Measurements from ENCODE around the gene NPDC1. TPM values are rescaled to one million over a fixed set of nuclear protein-coding genes. Genes with fewer than 3 reads are reported as not detected.

The NPDC1 gene
- total RNA-seq, 1 experiment from 2014 or later, result 25.4 TPM

DNA sequence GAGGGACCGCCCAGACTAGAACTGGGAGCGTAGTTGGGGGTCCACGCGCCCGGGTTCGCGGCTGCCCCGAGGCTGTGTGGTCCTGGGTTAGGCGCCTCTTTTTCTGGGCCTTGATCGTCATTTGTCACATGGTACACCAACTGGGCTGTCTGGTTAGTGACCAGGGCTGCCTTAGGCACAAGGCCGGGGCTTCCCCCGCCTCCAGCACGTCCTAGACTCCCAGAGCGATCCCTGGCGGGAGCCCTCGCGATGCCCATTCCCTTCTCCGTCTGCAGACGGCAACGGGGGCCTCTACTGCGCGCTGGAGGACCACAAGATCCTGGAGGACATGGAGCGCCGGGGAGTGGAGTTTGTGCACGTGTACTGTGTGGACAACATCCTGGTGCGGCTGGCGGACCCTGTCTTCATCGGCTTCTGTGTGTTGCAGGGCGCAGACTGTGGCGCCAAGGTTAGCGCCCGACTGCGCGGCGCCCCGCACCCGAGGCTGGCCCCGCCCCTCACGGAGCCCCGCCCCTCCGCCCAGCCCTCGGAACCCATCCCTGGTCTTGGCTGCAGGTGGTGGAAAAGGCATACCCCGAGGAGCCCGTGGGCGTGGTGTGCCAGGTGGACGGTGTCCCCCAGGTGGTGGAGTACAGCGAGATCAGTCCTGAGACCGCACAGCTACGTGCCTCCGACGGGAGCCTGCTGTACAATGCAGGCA is 32.9 kb upstream of the NPDC1 start:
- H2AFZ ChIP-seq (ENCODE audit: low read length), result no peak overlapping the region
- no peaks in the 10 kb centered on the region for H3K9me3 ChIP-seq (ENCODE audit: low read length)
- H4K20me1 ChIP-seq (ENCODE audit: low read length), result no peaks in the 10 kb centered on the region
- TF ChIP-seq, protein P1, sequence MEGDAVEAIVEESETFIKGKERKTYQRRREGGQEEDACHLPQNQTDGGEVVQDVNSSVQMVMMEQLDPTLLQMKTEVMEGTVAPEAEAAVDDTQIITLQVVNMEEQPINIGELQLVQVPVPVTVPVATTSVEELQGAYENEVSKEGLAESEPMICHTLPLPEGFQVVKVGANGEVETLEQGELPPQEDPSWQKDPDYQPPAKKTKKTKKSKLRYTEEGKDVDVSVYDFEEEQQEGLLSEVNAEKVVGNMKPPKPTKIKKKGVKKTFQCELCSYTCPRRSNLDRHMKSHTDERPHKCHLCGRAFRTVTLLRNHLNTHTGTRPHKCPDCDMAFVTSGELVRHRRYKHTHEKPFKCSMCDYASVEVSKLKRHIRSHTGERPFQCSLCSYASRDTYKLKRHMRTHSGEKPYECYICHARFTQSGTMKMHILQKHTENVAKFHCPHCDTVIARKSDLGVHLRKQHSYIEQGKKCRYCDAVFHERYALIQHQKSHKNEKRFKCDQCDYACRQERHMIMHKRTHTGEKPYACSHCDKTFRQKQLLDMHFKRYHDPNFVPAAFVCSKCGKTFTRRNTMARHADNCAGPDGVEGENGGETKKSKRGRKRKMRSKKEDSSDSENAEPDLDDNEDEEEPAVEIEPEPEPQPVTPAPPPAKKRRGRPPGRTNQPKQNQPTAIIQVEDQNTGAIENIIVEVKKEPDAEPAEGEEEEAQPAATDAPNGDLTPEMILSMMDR (conservative IDR thresholded peaks at IDR 0.05; ENCODE audit: low read depth, low read length), result no peak
- peak overlapping the region; percentile 73; the same call in 1 of the 2 replicates for H3K4me3 ChIP-seq (ENCODE audit: low read length)
- ATAC-seq (no peak), DNase-seq (no peak)
- no peak overlapping the region for H3K27ac ChIP-seq (ENCODE audit: low read length)
- no peaks in the 10 kb centered on the region for H3K27me3 ChIP-seq (ENCODE audit: low read length)
- peaks cover 12% of the 10 kb centered on the region for H3K4me1 ChIP-seq (ENCODE audit: insufficient read depth, low read length)
- H3K4me2 ChIP-seq (ENCODE audit: low read length), result peak overlapping the region; percentile 85
- ChIA-PET POLR2A (ENCODE audit: unreplicated experiment) (no interaction called here), CTCF (no interaction called here)
- no peaks in the 10 kb centered on the region for H3F3A ChIP-seq (ENCODE audit: low read length, unreplicated experiment)
- no peaks in the 10 kb centered on the region for H3K36me3 ChIP-seq (ENCODE audit: low read depth, low read length)
- TSS peak; percentile 25 for BruUV-seq (replicated peaks)
- H3K9ac ChIP-seq (ENCODE audit: low read length), result no peak overlapping the region
- no peaks in the 10 kb centered on the region for H3K9me2 ChIP-seq (replicated peaks; ENCODE audit: low read length)
- H3K79me2 ChIP-seq (ENCODE audit: low read length), result peaks cover 8% of the 10 kb centered on the region; the same call in 1 of the 2 replicates
- intact Hi-C loops (cut with micrococcal nuclease), result no loop called here

DNA sequence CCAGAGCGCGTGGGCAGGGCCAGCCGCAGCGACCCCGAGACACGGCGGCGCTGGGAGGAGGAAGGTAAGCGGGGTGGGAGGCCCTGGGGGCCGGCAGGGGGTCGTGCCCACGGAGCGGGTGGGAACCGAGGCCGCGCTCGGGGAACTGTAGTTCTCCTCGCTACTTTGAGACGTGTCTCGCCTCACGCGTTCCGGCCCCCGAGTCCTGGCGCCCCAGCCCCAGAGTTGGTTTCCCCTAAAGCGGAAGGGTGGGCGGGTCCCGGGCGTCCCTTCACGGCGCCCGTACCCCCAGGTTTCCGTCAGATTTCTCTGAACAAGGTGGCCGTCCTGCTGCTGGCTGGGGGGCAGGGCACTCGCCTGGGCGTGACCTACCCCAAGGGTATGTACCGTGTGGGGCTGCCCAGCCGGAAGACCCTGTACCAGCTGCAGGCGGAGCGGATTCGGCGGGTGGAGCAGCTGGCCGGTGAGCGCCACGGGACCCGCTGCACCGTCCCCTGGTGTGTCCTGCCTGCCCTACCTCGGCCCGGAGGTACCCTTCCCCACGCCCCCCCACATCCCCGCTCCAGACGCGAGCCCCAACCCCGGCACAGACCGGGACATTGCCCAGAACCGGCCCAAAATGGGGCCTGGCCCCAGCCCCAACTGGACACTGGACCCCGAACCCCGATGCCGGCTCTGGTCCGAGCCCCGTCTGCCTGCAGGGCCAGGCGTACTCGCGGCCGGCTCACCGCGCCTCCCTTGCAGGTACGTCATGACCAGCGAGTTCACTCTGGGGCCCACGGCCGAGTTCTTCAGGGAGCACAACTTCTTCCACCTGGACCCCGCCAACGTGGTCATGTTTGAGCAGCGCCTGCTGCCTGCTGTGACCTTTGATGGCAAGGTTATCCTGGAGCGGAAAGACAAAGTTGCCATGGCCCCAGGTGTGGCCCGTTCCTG is 32.0 kb upstream of the NPDC1 start:
- DNase-seq, result no peak
- no peaks in the 10 kb centered on the region for H3F3A ChIP-seq (ENCODE audit: low read length, unreplicated experiment)
- peaks cover 8% of the 10 kb centered on the region; the same call in 1 of the 2 replicates for H3K79me2 ChIP-seq (ENCODE audit: low read length)
- no peaks in the 10 kb centered on the region for H3K36me3 ChIP-seq (ENCODE audit: low read depth, low read length)
- ChIA-PET CTCF (no interaction called here), POLR2A (ENCODE audit: unreplicated experiment) (interaction anchor here (0.6 kb wide), 1 partner anchor 81 kb away, joined by 3 read pairs; the partner anchor contains the start of gene CLIC3)
- no peaks in the 10 kb centered on the region for H3K9me3 ChIP-seq (ENCODE audit: low read length)
- no peaks in the 10 kb centered on the region for H3K27me3 ChIP-seq (ENCODE audit: low read length)
- H2AFZ ChIP-seq (ENCODE audit: low read length), result peak overlapping the region; percentile 42; the same call in 1 of the 2 replicates
- H3K9ac ChIP-seq (ENCODE audit: low read length), result peak overlapping the region; percentile 45; the same call in 1 of the 2 replicates
- H4K20me1 ChIP-seq (ENCODE audit: low read length), result no peaks in the 10 kb centered on the region
- TF ChIP-seq, protein P1 (conservative IDR thresholded peaks at IDR 0.05; ENCODE audit: low read depth, low read length), result no peak
- TF ChIP-seq EZH2phosphoT487 (IDR thresholded peaks at IDR 0.05; ENCODE audit: borderline replicate concordance, low read length) (no peak), EZH2 (IDR thresholded peaks at IDR 0.05; ENCODE audit: low read length, unreplicated experiment) (no peak)
- peak; percentile 33 for ATAC-seq
- H3K4me1 ChIP-seq (ENCODE audit: insufficient read depth, low read length), result peaks cover 5% of the 10 kb centered on the region
- no peaks in the 10 kb centered on the region for H3K9me2 ChIP-seq (replicated peaks; ENCODE audit: low read length)
- intact Hi-C loops (cut with micrococcal nuclease), result no loop called here
- peak overlapping the region; percentile 73 for H3K4me3 ChIP-seq (ENCODE audit: low read length)
- no TSS peak for BruUV-seq (replicated peaks)
- H3K27ac ChIP-seq (ENCODE audit: low read length), result no peak overlapping the region
- peak overlapping the region; percentile 85 for H3K4me2 ChIP-seq (ENCODE audit: low read length)
